HG03439 (cell line): ENCODE results near the gene NHLRC2.
A peak's percentile ranks its signal among the peaks of the same experiment; 100 is the strongest.
"Not testable (repeated sequence)": the region's sequence is repeated elsewhere in the genome, so short reads cannot be mapped to it uniquely, and the experiment has no call there.

Source experiments
- ATAC-seq: cut with Tn5 transposase; IDR thresholded peaks from one replicate; pipeline ENCODE4 v1.9.1; 2021; ENCODE audit warnings: mild to moderate bottlenecking, moderate library complexity; ENCODE audit not compliant: unreplicated experiment

NHLRC2 gene, protein sequence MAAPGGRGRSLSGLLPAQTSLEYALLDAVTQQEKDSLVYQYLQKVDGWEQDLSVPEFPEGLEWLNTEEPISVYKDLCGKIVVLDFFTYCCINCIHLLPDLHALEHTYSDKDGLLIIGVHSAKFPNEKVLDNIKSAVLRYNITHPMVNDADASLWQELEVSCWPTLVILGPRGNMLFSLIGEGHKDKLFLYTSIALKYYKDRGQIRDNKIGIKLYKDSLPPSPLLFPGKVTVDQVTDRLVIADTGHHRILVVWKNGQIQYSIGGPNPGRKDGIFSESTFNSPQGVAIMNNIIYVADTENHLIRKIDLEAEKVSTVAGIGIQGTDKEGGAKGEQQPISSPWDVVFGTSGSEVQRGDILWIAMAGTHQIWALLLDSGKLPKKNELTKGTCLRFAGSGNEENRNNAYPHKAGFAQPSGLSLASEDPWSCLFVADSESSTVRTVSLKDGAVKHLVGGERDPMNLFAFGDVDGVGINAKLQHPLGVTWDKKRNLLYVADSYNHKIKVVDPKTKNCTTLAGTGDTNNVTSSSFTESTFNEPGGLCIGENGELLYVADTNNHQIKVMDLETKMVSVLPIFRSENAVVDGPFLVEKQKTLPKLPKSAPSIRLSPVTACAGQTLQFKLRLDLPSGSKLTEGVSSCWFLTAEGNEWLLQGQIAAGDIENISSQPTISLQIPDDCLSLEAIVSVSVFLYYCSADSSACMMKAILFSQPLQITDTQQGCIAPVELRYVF

DNA sequence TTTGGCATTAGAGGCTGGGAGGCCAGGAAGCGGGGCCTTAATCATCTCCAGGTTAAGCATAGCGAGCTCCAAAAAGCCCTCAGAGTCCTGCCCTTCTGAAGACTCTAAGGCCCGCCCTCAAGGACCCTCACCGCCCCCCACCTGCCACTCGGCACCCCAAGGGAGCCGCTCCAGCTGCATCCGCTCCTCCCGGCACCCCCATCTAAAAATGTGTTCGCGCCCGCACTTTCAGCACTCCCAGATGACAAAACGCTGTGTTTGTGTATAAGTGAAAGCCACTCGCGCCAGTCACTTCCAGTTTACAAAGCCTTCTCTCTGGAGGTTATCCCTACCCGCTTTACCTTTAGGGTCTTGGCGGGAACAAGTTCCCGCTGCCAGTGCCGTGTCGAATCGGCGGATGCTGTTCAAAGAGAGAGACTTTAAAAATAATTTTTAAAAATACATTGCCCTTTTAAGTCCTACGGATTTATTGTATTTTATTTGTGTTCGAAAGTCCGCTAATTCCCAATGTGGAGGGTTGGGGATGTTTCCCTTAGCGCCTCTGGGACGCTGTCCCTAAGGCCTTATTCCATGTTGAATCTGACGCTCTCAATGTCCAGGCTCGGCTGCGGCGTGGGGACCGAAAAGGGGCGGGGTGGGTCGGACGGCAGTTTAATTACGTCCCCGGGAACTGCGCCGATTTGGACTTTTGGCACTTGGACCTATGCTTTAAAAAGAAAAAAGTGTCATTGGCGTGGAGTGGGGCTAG is at the start of gene NHLRC2, which contains the start of gene DCLRE1A:
Gene NHLRC2, plus strand, starts transcription at position 649 of the 748 bp plus-strand sequence. CDS start 212 bp downstream, outside the sequence.
Gene DCLRE1A, minus strand, starts transcription at position 70 of the 748 bp plus-strand sequence. CDS start 900 bp downstream, outside the sequence.
- peak; percentile 45 for ATAC-seq

DNA sequence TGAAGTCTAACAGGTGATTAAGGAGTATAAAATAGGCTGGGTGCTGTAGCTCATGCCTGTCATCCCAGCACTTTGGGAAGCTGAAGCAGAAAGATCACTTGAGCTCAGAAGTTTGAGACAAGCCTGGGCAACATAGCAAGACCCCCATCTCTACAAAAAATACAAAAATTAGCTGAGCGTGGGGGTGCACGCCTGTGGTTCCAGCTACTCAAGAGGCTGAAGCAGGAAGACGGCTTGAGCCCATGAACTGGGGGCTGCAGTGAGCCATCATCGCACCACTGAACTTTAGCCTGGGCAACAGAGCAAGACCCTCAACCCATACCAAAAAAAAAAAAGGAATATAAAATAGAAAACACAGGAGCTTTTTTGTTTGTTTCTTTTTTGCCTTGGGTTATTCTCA is 48.0 kb upstream of the NHLRC2 start:
- no peak for ATAC-seq

- ATAC-seq, result no peak
Observed at GRCh38 chr10:113808168-113808567, 46.3 kb upstream of the NHLRC2 start.

GRCh38 chr10:113814700-113815099 is 39.8 kb upstream of the NHLRC2 start:
- ATAC-seq, result not testable (repeated sequence)

DNA sequence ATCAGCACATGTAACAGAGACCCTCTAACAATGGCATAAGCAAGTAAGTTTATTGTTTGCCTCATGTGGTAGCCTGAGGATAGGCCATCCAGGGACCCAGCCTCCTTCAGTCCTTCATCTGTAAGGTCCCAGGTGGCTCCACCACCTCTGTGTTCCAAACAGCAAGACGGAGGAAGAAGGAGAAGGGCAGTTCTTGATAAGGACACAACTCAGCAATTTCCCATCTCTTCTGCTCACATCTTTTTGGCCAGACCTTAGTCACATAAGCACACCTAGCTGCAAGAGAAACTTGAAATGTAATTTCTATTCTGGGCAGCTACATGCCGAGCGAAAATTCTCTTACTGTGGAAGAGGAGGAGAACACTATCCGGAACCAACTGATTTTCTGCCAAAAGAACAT is 34.5 kb upstream of the NHLRC2 start:
- no peak for ATAC-seq

DNA sequence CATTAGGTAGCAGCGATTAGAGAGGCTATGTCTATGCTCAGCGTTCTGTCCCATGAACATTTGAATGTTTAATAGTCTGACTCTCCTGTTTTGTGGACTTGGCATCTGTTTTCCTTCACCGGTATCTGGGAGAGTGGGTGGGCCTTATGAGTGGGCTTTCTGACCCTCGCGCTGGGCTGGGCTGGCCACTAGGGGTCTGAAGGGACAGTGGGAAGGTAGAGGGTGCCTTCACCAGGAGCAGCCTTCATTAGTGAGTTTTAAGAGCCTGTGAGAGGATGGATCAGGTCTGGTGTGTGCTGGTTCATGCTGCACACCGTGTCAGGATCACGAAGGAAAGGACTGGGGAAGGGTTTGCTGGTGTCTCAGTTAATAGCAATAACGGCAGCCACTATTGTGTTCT is 34.0 kb upstream of the NHLRC2 start:
- ATAC-seq, result no peak

GRCh38 chr10:113821306-113821705 is 33.2 kb upstream of the NHLRC2 start:
- ATAC-seq, result not testable (repeated sequence)

- no peak for ATAC-seq
Observed at GRCh38 chr10:113822174-113822573, 32.3 kb upstream of the NHLRC2 start.

- no peak for ATAC-seq
Observed at GRCh38 chr10:113823389-113823788, 31.1 kb upstream of the NHLRC2 start.

- ATAC-seq, result no peak
Observed at GRCh38 chr10:113825791-113826190, 28.7 kb upstream of the NHLRC2 start.

GRCh38 chr10:113828567-113828966 is 25.9 kb upstream of the NHLRC2 start:
- not testable (repeated sequence) for ATAC-seq

DNA sequence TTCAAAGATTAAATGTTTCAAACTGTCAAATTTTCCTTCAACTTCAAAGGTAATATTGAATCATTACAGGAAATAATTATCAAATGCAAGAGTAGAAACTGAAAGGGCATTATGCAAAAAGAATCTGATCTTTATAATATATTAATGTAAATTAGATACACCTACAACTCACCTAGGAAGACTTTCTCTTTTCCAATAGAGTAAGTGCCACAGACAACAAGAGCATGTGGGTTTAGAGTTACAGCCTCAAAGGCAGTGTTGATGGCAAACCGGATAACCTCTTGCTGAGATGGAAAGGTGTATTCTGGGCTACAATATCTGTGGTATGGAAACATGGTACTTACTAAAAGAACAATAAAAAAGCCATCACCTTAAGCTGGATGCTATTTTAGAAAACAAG is 12.3 kb upstream of the NHLRC2 start:
- no peak for ATAC-seq

GRCh38 chr10:113843972-113844485 is 10.4 kb upstream of the NHLRC2 start:
- no peak for ATAC-seq

DNA sequence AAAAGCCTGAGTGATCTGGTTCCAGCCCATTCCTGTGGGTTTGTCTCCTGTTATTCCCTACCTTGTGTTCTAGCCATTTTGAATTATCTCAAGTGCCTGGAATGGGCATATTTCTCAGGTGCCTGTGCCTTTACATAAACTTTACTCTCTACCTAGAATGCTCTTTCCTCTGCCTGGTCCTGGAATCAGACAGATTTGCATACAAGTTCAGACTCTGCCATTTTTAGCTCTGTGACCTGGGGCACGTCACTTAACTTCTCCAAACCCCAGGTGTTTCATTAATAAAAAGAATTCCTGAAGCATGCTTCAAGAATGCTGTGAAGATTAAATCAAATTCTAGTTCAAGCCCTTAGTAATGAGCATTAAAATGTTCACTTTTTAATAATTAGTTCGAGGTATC is 8.4 kb upstream of the NHLRC2 start:
- no peak for ATAC-seq

DNA sequence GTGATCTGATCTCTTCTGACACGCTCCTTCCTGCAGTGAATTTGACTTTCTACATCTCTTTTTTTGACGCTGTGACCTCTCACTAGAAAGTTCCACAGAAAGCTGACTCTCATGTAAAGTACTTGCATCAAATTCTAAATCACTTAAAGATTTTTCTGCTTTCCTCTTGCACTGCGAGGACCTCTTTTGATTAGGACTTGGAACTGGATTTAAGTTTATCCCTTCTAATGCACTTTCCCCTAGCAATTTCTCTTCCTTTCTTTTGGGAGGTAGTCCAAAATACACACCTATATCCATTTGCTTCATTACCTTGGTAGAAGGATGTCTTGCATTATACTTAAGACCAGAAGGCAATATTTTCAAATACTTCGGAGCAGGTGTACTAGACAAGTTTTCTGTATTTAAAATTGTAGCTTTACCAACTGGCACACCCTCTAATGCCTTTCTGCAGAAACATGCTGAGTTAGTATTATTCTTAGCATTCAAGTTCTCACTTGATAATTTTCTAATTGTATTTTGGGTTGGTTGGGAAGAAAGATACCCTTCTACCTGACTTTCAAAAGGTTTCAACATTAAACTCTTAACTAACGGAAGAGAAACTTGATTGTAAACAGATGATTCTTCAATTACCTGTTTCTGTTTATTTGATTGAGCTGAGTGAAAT is 5.2 kb upstream of the NHLRC2 start:
- ATAC-seq, result no peak

- no peak for ATAC-seq
Observed at GRCh38 chr10:113849946-113850345, 4.5 kb upstream of the NHLRC2 start.

DNA sequence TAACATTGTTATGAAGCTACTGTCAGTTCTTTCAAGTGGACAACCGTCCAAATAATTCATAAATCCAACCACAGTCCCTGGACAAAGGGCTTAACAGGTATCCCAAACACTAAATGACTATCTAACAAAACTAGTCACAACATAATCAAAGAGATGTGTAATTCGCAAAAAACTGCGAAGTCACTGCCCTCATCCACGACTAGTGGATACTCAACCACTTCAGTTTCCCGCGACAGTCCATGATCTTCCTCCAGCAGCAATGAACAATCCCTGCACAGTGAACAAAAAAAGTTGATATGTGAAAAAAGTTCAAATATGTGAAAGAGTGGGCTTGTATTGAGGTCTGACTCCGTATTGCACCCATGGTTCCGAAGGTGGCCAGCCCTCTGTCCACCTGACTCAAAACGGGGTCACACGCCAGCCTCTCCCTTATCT is 866 bp upstream of the NHLRC2 start:
- ATAC-seq, result no peak

GRCh38 chr10:113854761-113855588 is 514 bp downstream of the NHLRC2 start:
- peak; percentile 39 for ATAC-seq

- no peak for ATAC-seq
Observed at GRCh38 chr10:113856563-113856962, 2.1 kb downstream of the NHLRC2 start.

- no peak for ATAC-seq
Observed at GRCh38 chr10:113857210-113857609, 2.7 kb downstream of the NHLRC2 start.
